Colon (tissue), 2 donors: ENCODE results near the gene TBL3.

Source experiments
- FAIRE-seq: peaks from 2 replicates; lab custom pipeline; 2012; peaks lifted over from hg19 to GRCh38; lab: Jason Lieb, UNC
- donor health status: control.
- donor health status: control.

The TBL3 gene

DNA sequence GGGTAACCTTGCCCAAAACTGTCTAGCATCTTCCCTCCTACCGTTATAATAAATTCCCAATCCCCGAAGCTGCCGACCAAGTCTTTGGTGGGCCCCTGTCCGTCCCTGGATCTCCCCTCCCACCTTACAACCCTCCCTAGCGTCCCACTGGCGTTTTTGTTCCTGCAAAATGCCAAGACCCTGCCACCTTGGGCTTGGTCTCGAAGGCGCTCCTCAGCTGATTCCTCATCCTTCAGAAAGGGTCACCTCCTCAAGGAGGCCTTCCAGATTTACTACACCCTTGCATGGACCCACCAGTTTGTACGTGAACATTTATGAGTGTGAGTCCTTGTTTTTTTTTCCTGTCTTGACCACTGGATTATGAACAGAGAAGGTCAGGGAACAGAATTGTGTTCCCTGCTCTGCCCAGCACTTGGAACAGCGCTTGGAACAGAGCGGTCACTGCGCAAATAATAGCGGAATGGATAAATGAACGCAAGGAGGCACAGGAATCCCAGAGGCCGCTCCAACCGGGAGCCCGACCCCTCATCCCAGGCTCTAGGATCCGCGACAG lies 11.2 kb downstream of the TBL3 start:
- FAIRE-seq, result no peak

DNA sequence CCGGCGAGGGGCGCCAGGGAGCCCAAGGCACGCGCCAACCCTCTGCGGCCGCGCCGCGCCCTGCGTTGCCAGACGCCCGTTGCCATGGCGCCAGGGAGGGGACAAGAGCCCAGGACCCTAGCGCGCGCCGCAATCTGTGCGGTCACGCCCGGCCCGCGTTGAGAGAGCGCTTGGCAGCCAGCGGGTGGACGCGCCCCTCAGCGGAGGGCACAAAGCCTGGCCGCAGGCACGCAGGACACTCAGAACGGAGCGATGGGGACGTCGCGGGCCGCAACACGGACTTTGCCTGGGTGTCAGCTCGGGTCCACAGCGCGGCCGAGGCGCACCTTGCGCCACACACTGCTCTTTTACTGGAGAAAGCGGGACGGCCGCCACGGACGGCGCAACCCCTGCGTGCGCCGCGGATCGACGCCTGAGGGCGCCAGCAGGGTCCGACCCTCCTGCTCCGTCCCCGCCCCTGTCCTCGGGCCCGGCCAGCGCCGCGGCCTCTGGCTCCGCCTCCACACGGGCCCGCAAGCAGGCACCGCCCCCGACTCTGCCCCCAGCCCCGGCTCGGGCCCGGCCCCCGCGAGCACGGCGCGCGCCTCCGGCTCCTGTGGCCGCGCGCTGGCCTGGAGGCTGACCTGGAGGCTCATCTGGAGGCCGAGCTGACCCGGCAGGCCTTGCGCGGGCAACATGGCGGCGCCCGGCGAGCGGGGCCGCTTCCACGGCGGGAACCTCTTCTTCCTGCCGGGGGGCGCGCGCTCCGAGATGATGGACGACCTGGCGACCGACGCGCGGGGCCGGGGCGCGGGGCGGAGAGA lies 11.9 kb downstream of the TBL3 start, which contains the start of gene GFER:
Gene GFER, plus strand, starts transcription at position 650 of the 803 bp plus-strand sequence. Its CDS starts 26 bp downstream, at position 676.
- FAIRE-seq, result no peak

DNA sequence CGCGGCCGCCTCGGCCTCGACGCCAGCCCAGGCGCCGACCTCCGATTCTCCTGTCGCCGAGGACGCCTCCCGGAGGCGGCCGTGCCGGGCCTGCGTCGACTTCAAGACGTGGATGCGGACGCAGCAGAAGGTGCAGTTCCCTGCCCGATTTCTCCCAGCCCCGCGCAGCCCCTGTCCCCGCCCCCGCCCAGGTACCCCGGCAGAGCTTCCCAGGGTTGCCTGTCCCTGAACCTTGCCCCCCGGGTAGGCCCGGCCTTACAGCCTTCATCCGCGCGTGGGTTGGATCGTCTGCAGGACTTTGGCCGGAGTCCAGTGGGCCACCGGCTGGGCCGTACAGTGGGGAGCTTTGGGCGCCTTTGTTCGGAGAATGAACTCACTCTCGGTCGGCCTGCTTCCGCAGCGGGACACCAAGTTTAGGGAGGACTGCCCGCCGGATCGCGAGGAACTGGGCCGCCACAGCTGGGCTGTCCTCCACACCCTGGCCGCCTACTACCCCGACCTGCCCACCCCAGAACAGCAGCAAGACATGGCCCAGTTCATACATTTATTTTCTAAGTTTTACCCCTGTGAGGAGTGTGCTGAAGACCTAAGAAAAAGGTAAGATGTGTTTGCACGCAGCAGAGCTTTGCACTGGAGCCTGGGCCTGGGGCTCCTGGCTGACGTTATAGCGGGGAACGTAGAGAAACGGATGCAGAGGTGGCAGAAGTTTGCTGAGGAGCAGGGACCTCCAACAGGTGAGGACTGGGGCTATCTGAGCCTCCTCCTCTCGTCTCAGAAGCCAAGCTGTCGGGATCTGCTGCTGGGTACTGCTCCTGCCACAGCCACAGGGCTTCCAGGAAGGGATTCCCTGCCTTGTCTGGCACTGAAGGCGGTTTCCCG lies 12.7 kb downstream of the TBL3 start:
- no peak for FAIRE-seq

DNA sequence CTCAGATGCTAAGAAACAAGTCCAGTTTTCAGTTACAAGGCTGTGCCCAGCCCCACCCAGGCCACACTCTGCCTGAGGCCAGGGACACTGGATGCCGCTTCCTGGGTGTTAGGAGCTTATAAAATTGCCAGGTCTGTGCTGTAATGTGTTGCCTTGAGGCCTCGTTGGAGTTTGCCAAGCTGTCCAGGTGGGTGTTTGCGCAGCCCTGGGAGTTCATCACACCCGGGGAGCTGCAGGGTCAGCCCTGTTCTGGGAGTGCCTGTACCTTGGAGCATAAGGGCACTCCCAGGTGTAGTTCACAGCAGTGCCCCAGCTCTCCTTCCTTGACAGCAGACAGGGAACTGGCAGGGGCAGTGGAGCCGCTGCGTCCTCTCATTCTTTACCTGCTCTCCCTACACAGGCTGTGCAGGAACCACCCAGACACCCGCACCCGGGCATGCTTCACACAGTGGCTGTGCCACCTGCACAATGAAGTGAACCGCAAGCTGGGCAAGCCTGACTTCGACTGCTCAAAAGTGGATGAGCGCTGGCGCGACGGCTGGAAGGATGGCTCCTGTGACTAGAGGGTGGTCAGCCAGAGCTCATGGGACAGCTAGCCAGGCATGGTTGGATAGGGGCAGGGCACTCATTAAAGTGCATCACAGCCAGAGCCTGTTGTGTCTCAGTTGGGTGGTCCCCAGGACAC lies 13.8 kb downstream of the TBL3 start:
- FAIRE-seq, result no peak

DNA sequence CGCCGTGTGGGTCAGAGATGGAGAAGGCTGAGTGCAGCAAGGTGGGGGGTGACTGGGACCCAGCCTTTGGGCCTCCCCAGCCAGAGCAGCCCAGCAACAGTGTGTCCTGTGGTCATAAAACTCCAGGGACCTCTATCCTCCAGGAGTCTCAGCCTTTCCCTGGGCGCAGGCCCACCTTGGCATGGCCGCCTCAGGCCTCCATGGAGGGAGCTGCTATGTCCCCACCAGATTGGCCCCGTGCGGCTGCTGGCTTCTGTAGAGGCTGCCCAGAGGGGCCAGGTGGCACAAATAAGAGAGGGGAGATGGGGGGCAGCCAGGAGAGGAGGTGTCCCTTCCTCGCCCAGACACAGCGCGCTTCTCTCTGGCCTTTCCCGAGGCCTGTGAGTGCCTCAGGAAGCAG lies 15.3 kb downstream of the TBL3 start:
- FAIRE-seq, result no peak

DNA sequence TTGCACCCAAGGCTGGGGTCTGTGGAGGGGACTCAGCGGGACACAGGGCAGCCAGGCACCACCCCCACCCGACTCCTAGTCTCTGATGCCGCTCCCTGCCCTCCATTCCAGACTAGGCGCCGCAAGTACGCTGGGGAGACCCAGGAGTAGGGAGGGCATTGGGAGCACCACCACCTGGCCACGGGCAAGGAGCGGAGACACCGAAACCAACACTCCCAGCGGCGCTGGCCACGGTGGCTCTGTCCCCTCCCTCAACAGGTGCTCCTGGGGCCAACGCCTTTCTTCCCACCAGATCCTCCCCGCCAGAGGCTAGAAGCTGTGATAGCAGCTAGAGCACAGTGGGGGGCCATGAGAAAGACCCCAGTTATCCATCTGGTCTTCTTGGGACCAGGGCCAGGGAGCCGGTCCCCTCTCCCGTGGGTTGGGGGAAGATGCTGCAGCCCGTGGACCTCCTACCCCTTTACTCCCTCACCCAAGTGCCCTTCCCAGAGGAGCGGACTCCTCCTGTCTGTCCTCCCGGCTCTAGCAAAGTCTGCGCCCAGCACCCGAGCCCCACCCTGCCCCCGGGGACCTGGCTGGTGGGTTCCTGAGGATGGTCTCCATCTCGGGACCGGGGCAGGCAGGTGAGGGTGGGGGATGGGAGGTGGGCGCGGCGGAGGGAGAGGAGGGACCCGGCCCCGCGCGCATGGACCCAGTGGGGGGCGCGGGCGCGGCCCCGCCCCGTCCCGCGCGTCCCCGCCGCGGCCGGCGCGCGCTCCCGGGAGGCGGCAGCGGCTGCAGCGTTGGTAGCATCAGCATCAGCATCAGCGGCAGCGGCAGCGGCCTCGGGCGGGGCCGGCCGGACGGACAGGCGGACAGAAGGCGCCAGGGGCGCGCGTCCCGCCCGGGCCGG lies 17.6 kb downstream of the TBL3 start, which contains the start of gene SYNGR3:
Gene SYNGR3, plus strand, starts transcription at position 762 of the 892 bp plus-strand sequence. CDS start 133 bp downstream, outside the sequence.
- FAIRE-seq, result no peak

DNA sequence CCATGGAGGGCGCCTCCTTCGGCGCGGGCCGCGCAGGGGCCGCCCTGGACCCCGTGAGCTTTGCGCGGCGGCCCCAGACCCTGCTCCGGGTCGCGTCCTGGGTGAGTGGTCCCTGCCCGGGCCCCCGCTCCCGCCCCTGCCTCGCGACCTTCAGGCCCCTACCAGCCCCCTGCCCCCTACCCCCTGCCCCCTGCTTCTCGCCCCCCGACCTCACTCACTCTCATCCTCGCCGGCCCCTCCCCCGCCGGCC lies 18.2 kb downstream of the TBL3 start:
- FAIRE-seq, result no peak

DNA sequence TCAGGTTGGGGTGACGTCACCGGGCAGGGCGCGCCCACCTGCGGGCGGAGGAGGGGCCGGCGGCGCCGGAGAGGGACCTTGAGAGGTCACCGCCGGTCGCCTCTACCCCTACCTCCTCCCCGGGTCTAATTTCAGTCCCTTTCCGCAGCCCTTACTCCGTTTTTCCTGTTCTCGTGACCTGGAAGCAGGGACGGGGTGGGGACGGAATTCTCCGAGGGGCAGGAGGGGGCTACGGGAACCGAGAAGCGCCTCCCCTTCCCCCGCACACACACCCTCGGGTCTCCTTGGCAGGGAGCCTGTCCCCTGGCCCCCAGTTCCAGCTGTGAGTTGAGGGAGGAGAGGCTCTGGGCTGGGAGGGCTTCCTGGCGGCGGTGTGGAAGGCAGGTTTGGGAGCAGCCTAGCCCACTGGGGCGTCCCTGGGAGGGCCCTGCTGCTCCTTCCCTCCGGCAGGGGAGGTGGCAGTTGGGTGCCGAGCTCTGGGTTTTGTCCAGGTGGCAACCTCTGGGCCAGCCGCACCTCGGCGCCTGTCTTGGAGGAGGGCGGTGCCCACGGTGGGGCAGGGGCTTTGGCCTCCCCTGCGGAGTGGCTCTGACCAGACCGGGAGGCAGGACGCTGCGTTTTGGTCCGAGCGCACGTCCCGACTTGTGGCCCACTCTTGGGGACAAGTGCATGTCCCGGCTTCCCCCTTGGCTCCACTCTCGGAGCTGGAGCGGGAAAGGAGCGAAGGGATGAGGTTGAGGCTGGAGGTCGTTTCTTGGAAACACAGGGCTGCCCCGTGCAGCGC lies 18.7 kb downstream of the TBL3 start:
- FAIRE-seq, result no peak

DNA sequence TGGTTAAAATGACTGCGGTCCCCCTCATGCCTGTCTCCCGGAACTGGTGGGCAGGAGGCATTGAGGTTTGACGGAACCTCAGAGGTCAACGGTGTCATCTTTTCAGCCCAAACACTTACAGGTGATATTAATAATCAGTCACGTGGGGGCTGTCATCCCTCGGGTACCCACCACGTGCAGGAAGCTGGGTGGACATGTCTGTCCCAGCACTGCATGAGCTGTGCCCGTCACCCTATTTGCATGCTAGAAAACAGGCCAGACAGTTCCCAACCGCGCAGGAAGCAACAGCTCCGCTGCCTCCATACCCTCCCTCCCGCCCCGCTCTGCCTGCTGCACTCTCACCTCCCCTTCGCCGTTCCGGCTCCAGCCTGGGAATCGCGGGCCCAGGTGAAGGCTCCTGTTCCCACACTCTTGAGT lies 19.3 kb downstream of the TBL3 start:
- no peak for FAIRE-seq

DNA sequence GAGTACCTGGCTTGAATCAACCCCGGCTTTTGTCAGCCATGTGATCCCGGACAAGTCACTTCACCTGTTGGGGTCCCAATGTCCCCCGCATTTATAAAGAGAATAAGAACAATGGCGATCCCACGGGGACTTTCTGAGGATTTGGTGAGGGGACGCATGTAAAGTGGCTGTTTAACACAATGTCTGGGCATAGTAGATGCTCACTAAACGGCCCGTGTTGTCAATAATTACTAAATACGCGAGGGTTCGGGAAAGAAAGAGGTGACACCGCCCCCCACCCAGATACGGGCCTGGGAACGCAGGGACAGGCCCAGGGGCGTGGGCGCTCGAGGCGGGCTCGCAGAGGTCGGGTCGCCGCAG lies 19.7 kb downstream of the TBL3 start:
- no peak for FAIRE-seq

DNA sequence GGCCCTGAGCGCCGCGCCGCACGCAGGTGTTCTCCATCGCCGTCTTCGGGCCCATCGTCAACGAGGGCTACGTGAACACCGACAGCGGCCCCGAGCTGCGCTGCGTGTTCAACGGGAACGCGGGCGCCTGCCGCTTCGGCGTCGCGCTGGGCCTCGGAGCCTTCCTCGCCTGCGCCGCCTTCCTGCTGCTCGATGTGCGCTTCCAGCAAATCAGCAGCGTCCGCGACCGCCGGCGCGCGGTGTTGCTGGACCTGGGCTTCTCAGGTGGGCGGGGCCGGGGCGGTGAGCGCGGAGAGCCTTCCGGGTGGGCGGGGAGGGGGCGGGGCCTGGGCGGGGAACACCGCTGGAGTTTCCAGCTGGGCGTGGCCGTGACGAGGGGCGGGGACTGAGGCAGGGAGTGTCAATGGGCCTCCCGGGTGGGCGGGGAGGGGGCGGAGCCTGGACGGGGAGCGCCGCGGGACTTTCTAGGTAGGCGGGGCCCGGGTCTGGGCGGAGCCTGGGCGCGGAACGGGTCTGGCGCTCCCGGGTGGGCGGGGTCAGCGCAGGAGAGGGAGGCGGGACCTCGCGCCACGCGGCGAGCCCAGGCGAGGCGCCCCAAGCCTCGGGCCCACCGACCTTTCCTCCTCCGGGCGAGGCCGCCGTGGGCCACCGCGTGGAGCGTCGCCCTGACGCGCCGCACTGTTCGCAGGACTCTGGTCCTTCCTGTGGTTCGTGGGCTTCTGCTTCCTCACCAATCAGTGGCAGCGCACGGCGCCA lies 20.3 kb downstream of the TBL3 start:
- no peak for FAIRE-seq

DNA sequence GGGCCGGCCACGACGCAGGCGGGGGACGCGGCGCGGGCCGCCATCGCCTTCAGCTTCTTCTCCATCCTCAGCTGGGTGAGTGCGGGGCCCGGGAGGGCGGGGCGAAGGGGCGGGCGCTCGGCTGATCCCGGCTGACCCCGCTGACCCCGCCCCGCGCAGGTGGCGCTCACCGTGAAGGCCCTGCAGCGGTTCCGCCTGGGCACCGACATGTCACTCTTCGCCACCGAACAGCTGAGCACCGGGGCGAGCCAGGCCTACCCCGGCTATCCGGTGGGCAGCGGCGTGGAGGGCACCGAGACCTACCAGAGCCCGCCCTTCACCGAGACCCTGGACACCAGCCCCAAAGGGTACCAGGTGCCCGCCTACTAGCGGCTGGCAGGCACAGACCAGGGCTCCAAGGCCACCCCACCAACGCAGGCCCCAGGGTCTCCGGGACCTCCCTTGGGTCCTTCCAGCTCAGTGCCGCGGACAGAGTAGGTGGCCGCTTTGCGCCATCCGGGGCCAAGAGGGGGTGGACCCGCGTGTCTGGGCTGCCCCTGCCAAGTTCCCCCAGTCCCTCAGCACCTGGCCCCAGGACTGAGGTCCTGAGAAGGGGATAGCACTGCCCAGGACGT lies 21.0 kb downstream of the TBL3 start:
- no peak for FAIRE-seq

DNA sequence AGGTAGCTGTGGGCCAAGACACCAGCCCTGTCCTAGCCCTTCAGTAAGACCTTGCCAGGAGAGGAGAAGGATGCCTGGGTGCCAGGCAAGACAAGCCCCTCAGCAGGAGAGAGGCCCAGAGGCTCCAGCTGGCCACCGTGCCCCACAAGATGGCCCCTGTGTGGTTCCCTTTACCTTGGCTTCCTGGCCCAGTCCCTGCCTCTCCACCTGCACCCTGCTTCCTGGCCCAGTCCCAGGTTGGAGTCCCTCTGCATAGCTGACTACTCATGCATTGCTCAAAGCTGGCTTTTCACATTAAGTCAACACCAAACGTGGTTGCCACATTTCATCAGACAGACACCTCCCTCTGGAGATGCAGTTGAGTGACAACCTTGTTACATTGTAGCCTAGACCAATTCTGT lies 21.9 kb downstream of the TBL3 start:
- no peak for FAIRE-seq

DNA sequence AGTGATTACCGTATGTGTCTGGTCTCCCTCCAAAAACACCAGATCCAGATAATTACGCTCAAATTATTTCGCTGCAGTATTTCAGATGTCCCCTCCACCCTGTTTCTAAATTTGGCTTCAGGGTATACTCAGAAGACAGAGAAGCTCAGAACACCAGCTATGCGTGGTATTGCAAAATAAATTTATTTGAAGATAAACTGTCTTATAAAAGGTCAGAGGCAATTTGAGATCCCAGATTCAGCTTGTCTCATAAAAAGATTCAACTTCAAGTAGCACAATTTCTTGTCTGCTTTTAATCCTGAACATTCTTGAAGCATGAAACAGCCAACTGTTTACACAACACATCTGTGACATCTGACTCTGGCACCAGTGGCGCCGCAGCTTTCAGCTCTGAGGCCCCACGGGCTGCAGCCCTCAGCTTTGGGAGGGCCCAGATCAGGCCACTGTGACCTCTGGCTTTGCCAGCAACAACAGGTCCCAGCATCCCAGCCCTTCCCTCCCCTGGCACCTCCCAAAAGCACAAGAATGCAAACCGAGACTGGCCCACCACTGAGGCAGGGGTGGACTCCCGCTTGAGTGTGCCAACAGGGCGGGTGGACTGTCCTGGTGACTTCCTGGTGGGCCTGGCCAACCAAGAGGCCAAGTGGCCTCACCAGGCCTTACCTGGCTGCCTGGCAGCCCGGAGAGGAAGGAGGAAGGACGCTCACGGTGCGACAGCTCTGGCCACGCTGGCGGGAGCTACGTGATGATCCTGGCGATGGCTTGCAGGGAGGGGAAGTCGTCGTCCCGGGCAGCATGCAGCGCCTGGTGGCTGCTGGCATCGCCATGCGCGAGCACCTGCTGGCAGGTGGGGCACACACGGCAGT lies 25.9 kb downstream of the TBL3 start:
- FAIRE-seq, result no peak

DNA sequence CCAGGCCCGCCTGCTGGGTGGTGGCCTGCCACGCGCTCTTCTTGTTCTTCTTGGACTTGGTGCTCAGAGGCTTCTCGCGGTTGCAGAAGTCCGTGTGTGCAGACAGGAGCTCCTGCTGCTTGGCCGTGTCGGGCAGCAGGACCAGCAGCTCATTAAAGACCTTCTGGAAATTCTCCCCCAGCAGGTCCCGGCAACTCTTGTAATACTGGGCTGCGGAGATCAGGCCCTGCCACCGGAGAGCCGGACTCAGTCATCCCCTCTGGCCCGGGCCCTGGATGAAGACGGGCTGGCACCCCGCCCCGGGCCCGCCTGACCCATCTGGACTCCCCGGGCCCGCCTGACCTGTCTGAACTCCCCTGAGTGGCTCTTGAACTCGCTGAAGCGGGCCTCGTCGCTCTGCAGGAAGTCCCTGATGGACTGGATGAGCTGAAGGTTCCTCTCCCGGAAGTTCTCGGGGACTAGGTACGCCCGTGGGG lies 26.5 kb downstream of the TBL3 start:
- FAIRE-seq, result no peak

DNA sequence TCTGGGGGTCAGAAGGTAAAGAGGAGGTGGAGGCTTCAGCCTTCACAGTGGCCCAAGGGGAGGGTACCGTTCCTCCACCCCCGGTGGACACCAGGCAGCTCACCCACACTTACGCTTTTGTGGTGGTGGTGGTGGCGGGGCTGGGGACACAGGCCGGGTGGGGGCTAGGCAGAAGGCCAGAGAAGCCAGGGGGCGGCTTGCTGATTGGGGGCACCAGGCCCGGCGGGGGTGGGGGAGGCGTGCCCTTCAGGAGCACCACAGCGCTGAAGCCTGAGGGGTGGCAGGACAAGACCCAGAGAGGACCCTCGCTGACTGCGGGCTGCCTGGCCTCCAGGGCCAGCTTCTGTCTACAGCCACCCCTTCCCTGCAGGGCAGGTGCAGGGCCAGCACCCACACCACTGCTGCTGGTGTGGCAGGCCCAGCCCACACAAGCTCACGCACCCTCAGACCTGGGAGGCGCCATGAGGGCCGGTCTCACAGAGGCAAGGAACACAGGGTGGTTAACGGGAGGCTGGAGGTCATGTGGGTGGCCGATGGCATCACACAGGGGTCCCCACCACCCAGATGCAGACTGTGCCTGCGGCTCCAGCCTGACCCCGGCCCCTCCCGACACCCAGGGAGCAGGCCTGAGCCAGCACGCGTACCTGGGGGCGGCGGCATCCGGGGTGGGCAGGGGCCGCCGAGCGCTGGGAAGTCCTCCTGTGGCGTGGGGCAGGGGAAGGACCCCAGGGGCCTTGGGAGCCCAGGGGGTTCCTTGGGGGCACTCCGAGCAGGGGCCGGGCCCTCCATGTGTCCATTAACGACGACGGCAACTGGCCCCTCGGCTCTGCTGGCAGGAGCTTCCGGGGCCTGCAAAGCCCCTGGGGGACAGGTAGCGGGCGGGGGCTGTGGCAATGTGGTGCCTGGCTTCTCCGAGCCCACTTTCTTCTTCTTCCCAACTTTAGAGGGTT lies 27.3 kb downstream of the TBL3 start:
- no peak for FAIRE-seq

DNA sequence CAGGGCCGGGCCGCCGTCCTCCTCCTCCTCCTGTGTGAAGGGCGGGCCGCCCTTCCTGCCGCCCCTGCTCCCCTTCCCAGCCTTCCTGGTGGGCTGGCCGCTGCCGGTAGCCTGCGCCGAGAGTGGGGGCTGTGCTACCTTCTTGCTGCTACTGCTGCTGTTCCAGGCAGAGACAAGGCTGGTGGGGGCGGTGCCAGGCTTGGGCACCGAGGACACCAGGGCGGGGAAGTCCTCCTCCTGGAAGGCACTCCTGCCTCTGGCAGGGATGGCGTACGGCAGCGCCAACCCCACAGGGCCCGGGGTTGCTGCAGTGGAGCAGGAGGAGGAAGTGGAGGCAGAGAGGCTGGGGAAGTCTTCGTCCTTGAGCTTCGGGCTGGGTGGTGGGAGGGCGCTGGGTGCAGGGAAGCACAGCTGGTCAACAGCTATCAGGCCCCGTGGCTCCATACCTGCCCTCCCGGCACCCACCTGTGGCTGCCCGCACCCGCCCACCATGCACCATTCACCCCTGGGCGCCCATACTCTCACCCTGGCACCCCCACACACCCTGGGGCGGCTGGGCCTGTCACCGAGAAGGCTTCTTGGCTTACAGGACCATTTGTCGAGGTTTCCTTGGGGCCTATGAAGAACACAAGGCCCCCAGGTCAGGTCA lies 28.1 kb downstream of the TBL3 start:
- no peak for FAIRE-seq
